ENCODE results near the gene ZNF8.
"Not testable (repeated sequence)": the region's sequence is repeated elsewhere in the genome, so short reads cannot be mapped to it uniquely, and the experiment has no call there.

ZNF8 gene

DNA sequence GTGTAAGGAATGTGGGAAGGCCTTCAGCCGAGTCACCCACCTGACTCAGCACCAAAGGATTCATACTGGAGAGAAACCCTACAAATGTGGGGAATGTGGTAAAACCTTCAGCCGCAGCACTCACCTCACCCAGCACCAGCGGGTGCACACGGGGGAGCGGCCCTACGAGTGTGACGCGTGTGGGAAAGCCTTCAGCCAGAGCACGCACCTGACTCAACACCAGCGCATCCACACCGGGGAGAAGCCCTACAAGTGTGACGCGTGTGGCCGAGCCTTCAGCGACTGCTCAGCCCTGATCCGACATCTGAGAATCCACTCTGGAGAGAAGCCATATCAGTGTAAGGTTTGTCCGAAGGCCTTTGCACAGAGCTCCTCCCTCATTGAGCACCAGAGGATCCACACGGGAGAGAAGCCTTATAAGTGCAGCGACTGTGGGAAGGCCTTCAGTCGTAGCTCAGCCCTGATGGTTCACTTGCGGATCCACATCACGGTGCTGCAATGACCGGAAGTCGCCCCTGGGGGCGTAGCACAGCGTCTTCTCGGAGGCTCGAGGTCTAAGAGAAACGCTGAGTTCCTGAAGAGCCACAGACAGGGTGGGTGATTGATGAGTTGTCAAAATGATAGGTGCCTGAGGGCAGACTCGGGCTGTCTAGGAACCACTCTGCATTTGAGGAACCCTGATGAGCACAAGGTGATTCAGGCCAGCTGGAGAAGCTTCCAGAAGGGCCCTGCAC is 60.2 kb downstream of the ZNF8 start:
- H3K36me3 ChIP-seq (replicated peaks; ENCODE audit: insufficient read depth, low read length) = 0 out of 2 replicates have a peak, but pooled peaks cover 5% of the 10 kb centered on the region
- H3K9me2 ChIP-seq (replicated peaks; ENCODE audit: insufficient read depth, low read length) = no peaks in the 10 kb centered on the region
- no peak overlapping the region for H2AFZ ChIP-seq (ENCODE audit: low read length)
- no peak overlapping the region for H3K4me3 ChIP-seq (ENCODE audit: low read length)
- no peak overlapping the region for H3K9ac ChIP-seq (ENCODE audit: low read length)
- no peaks in the 10 kb centered on the region for H4K20me1 ChIP-seq (ENCODE audit: insufficient read depth, low read length)
- TF ChIP-seq EZH2phosphoT487 (IDR thresholded peaks at IDR 0.05; ENCODE audit: low read length) = no peak
- no peak overlapping the region for H3K27ac ChIP-seq (ENCODE audit: low read length)
- DNase-seq = no peak
- no peaks in the 10 kb centered on the region for H3K79me2 ChIP-seq (ENCODE audit: low read length)
- H3K4me1 ChIP-seq (ENCODE audit: low read length) = no peaks in the 10 kb centered on the region
- no peak overlapping the region for H3K4me2 ChIP-seq (ENCODE audit: low read depth, low read length)
- no peaks in the 10 kb centered on the region for H3K9me3 ChIP-seq (replicated peaks; ENCODE audit: insufficient read depth, low read length)
- H3K27me3 ChIP-seq (replicated peaks; ENCODE audit: insufficient read depth, low read length) = no peaks in the 10 kb centered on the region
- no peaks in the 10 kb centered on the region for H3F3A ChIP-seq (ENCODE audit: insufficient read depth, low read length)

DNA sequence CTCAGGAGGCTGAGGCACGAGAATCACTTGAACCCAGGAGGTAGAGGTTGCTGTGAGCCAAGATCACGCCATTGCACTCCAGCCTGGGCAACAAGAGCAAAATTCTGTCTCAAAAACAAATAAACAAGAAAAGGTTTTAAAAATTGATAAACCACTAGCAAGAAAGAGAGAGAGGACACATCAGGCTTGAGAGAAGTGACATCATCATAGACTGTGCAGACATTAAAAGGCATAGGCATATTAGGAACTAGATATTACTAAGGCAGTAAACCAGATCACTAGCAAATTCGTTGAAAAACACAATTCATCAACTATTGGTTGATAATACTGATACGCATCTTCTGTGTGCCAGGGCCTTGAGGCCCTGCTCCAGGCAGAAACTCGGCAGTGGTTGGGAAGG is 66.8 kb downstream of the ZNF8 start:
- no peak for DNase-seq

DNA sequence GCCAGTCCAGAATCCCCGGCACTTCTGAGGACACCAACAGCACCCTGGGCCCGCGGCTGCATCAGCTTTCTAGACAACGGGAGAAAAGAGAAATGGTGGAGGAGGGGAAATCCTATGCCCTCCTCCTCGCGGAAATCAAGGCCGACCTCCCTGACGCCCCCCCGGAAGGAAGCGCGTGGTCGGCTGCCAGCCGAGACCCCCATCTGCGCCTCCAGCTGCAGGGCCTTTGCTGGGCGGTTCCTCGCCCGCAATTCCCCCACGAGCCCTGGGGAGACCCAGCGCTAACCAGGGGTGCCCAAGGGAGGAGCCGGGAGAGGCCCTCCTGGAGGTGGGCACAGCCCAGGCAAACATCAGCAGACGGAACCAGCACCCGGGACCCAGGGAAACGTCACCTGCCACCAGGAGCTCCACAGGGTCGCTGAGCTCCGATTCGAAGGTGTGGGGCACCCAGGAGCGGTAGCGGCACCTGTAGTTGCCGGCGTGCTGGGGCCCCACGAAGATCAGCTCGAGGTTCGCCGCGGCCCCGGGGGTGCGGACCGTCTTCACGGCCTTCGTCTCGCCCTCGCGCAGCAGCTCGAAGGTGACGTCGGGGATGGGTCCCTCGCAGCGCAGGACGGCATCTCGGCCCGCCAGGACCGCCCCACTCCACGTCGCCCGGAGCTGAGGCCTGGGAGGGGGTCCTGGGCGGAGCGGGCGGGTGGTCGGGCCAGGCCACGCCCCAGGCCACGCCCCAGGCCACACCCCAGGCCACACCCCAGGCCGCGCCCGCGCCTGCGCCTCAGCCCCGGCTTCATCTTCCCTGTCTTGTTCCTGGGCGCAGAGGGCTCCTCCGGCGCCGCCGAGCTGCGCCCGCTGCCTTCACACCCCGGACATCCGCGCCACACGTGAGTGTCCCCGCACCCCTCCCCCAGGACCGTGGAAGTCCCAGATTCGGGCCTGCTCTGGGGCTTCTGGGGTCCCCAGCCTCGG is 68.5 kb downstream of the ZNF8 start:
- H3K27me3 ChIP-seq (replicated peaks; ENCODE audit: insufficient read depth, low read length) = no peaks in the 10 kb centered on the region
- H4K20me1 ChIP-seq (ENCODE audit: insufficient read depth, low read length) = no peaks in the 10 kb centered on the region
- no peaks in the 10 kb centered on the region for H3K9me2 ChIP-seq (replicated peaks; ENCODE audit: insufficient read depth, low read length)
- no peaks in the 10 kb centered on the region for H3F3A ChIP-seq (ENCODE audit: insufficient read depth, low read length)
- H2AFZ ChIP-seq (ENCODE audit: low read length) = no peak overlapping the region
- no peaks in the 10 kb centered on the region for H3K79me2 ChIP-seq (ENCODE audit: low read length)
- H3K9ac ChIP-seq (ENCODE audit: low read length) = no peak overlapping the region
- H3K4me3 ChIP-seq (ENCODE audit: low read length) = no peak overlapping the region
- no peak overlapping the region for H3K27ac ChIP-seq (ENCODE audit: low read length)
- no peaks in the 10 kb centered on the region for H3K9me3 ChIP-seq (replicated peaks; ENCODE audit: insufficient read depth, low read length)
- no peak for DNase-seq
- no peak for TF ChIP-seq EZH2 (optimal IDR thresholded peaks at IDR 0.05; ENCODE audit: low read depth, low read length)
- TF ChIP-seq EZH2phosphoT487 (IDR thresholded peaks at IDR 0.05; ENCODE audit: low read length) = no peak
- TF ChIP-seq, protein P1, sequence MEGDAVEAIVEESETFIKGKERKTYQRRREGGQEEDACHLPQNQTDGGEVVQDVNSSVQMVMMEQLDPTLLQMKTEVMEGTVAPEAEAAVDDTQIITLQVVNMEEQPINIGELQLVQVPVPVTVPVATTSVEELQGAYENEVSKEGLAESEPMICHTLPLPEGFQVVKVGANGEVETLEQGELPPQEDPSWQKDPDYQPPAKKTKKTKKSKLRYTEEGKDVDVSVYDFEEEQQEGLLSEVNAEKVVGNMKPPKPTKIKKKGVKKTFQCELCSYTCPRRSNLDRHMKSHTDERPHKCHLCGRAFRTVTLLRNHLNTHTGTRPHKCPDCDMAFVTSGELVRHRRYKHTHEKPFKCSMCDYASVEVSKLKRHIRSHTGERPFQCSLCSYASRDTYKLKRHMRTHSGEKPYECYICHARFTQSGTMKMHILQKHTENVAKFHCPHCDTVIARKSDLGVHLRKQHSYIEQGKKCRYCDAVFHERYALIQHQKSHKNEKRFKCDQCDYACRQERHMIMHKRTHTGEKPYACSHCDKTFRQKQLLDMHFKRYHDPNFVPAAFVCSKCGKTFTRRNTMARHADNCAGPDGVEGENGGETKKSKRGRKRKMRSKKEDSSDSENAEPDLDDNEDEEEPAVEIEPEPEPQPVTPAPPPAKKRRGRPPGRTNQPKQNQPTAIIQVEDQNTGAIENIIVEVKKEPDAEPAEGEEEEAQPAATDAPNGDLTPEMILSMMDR (IDR thresholded peaks at IDR 0.05; ENCODE audit: low read length) = no peak
- no peaks in the 10 kb centered on the region for H3K4me1 ChIP-seq (ENCODE audit: low read length)
- H3K4me2 ChIP-seq (ENCODE audit: low read depth, low read length) = no peak overlapping the region
- no peaks in the 10 kb centered on the region for H3K36me3 ChIP-seq (replicated peaks; ENCODE audit: insufficient read depth, low read length)

More for the DNA sequence above, 66.8 kb downstream of the ZNF8 start:
- Histone ChIP-seq H3K9me3 (replicated peaks; ENCODE audit: insufficient read depth, low read length) (no peaks in the 10 kb centered on the region), H4K20me1 (ENCODE audit: insufficient read depth, low read length) (no peaks in the 10 kb centered on the region), H3K27ac (ENCODE audit: low read length) (no peak overlapping the region), H3K9me2 (replicated peaks; ENCODE audit: insufficient read depth, low read length) (no peaks in the 10 kb centered on the region), H3K9ac (ENCODE audit: low read length) (no peak overlapping the region), H3K36me3 (replicated peaks; ENCODE audit: insufficient read depth, low read length) (no peaks in the 10 kb centered on the region), H3F3A (ENCODE audit: insufficient read depth, low read length) (no peaks in the 10 kb centered on the region), H3K27me3 (replicated peaks; ENCODE audit: insufficient read depth, low read length) (no peaks in the 10 kb centered on the region), H2AFZ (ENCODE audit: low read length) (no peak overlapping the region), H3K4me3 (ENCODE audit: low read length) (no peak overlapping the region), H3K79me2 (ENCODE audit: low read length) (no peaks in the 10 kb centered on the region), H3K4me2 (ENCODE audit: low read depth, low read length) (no peak overlapping the region), H3K4me1 (ENCODE audit: low read length) (no peaks in the 10 kb centered on the region)
- TF ChIP-seq, protein P1 (IDR thresholded peaks at IDR 0.05; ENCODE audit: low read length) = no peak
- no peak for TF ChIP-seq EZH2phosphoT487 (IDR thresholded peaks at IDR 0.05; ENCODE audit: low read length)
- TF ChIP-seq EZH2 (optimal IDR thresholded peaks at IDR 0.05; ENCODE audit: low read depth, low read length) = no peak

DNA sequence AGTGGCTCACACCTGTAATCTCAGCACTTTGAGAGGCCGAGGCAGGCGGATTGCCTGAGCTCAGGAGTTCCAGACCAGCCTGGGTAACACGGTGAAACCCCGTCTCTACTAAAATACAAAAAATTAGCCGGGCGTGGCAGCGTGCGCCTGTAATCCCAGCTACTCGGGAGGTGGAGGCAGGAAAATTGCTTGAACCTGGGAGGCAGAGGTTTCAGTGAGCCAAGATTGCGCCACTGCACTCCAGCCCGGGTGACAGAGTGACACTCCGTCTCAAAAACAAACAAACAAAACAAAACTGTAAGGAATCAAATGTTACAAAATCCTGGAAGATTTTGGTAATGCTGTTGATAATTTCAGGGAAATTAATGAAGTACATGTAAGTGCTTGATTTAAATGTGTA is 69.3 kb downstream of the ZNF8 start:
- H3K4me1 ChIP-seq (ENCODE audit: low read length); H3K27ac ChIP-seq (ENCODE audit: low read length); H3K9ac ChIP-seq (ENCODE audit: low read length): not testable (repeated sequence)

More for the DNA sequence above, 69.3 kb downstream of the ZNF8 start:
- not testable (repeated sequence) for H2AFZ ChIP-seq (ENCODE audit: low read length); H4K20me1 ChIP-seq (ENCODE audit: insufficient read depth, low read length); H3K79me2 ChIP-seq (ENCODE audit: low read length); H3F3A ChIP-seq (ENCODE audit: insufficient read depth, low read length); H3K27me3 ChIP-seq (replicated peaks; ENCODE audit: insufficient read depth, low read length); H3K4me2 ChIP-seq (ENCODE audit: low read depth, low read length); H3K9me2 ChIP-seq (replicated peaks; ENCODE audit: insufficient read depth, low read length); H3K4me3 ChIP-seq (ENCODE audit: low read length); H3K36me3 ChIP-seq (replicated peaks; ENCODE audit: insufficient read depth, low read length); DNase-seq; H3K9me3 ChIP-seq (replicated peaks; ENCODE audit: insufficient read depth, low read length)
